OCI-LY3 (cell line): ENCODE measurements around the gene ZPR1.
A peak's percentile ranks its signal among the peaks of the same experiment; 100 is the strongest.

ENCODE experiments used
- EZH2phosphoT487 ChIP-seq: fragments of 200-600 bp; shearing (Covaris generic); IDR thresholded peaks from 2 replicates; pipeline ENCODE4 v1.6.1; 2018; ENCODE audit warnings: antibody characterized with exemption, mixed run types, low read depth
- TF ChIP-seq, protein P1 (sequence below): fragments of 200-600, 300-600 bp; sonication (generic); IDR thresholded peaks from 2 replicates; pipeline ENCODE4 v1.5.1; 2014; ENCODE audit warnings: antibody characterized with exemption, low read length, low read depth

GRCh38 chr11:116791002-116791812 is 3.4 kb upstream of the ZPR1 start:
- TF ChIP-seq, protein P1, sequence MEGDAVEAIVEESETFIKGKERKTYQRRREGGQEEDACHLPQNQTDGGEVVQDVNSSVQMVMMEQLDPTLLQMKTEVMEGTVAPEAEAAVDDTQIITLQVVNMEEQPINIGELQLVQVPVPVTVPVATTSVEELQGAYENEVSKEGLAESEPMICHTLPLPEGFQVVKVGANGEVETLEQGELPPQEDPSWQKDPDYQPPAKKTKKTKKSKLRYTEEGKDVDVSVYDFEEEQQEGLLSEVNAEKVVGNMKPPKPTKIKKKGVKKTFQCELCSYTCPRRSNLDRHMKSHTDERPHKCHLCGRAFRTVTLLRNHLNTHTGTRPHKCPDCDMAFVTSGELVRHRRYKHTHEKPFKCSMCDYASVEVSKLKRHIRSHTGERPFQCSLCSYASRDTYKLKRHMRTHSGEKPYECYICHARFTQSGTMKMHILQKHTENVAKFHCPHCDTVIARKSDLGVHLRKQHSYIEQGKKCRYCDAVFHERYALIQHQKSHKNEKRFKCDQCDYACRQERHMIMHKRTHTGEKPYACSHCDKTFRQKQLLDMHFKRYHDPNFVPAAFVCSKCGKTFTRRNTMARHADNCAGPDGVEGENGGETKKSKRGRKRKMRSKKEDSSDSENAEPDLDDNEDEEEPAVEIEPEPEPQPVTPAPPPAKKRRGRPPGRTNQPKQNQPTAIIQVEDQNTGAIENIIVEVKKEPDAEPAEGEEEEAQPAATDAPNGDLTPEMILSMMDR = peak; percentile 82
- no peak for TF ChIP-seq EZH2phosphoT487
